ENCODE measurements around the gene GCFC2. TPM values are rescaled to one million over a fixed set of nuclear protein-coding genes. Genes with fewer than 3 reads are reported as not detected.

Gene GCFC2
- total and polyA plus RNA-seq, 9 of the 15 experiments (the other 6 are each of a cell fraction or from before 2014, with no cell fraction given): 10.5 to 40.6 (median 23.0) TPM

DNA sequence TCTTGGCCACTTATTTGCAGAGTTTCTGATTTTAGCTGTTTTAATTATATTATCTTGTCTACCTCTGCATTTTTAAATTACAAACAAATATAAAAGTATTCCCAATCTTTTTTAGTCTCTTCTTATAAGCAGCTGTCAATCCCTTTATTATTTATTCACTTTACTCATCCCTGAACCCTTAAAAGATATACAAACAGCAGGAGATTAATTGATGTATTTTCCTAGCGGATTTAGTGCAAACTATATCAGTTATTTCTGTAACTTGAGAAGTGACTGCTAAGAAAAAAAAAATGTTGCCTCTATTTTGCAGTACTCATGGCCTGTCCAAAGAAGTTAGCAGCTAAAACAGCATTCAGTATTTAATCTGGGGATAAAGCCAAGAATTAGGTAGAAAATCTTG is 42.1 kb upstream of the GCFC2 start:
- no peak for DNase-seq (ENCODE audit: extremely low read depth in 1 of 4, low spot score in 3 of 4)
- ChIA-PET CTCF (ENCODE audit: low intra/inter-chr PET ratio) (no interaction called here), POLR2A (no interaction called here)
- no TSS peak for BruUV-seq (replicated peaks)
- ATAC-seq: no peak
- no peaks in the 10 kb centered on the region for H3K9me1 ChIP-seq (ENCODE audit: control insufficient read depth, insufficient read depth, low read length)
- H3K4me2 ChIP-seq (ENCODE audit: insufficient read depth, low read length): no peak overlapping the region
- H3K9ac ChIP-seq (ENCODE audit: insufficient read depth in 1 of 2, low read depth in 2 of 2, low read length in 2 of 2): no peak overlapping the region
- no peaks in the 10 kb centered on the region for H3K79me2 ChIP-seq (ENCODE audit: control insufficient read depth, insufficient read depth, low read length)
- in situ Hi-C loops (cut with MboI) (no loop called here), intact Hi-C loops (cut with micrococcal nuclease) (no loop called here)
- H3K4me1 ChIP-seq (replicated peaks in 1 of 2; ENCODE audit: control insufficient read depth in 2 of 2, insufficient read depth in 2 of 2, low read length in 2 of 2): no peaks in the 10 kb centered on the region
- 0% methylated on average over 1 of the region's 1 CpG for WGBS (ENCODE audit: insufficient coverage, low coverage, missing lambda C conversion rate)
- FAIRE-seq: no peak
- TF ChIP-seq NFATC3 (IDR thresholded peaks at IDR 0.05) (no peak), EGR1 (conservative IDR thresholded peaks at IDR 0.05) (no peak), TFAP4 (CRISPR knock-in tag; IDR thresholded peaks at IDR 0.05; ENCODE audit: borderline replicate concordance) (no peak), BRD9 (IDR thresholded peaks at IDR 0.05; ENCODE audit: low read depth, partially characterized antibody) (no peak), HMGN3 (IDR thresholded peaks at IDR 0.05; ENCODE audit: borderline replicate concordance, extremely low read depth, insufficient read length, low read depth, low read length) (no peak), ZKSCAN3 (CRISPR knock-in tag; IDR thresholded peaks at IDR 0.05) (no peak), NFYB (IDR thresholded peaks at IDR 0.05; ENCODE audit: extremely low read depth, insufficient read length) (no peak), PTBP1 (IDR thresholded peaks at IDR 0.05; ENCODE audit: low read depth, low read length) (no peak)
- no peaks in the 10 kb centered on the region for H3K27me3 ChIP-seq (ENCODE audit: control insufficient read depth in 2 of 2, insufficient read depth in 2 of 2, low read length in 2 of 2)
- H4K20me1 ChIP-seq (replicated peaks; ENCODE audit: control insufficient read depth, insufficient read depth, low read length): no peaks in the 10 kb centered on the region
- no peaks in the 10 kb centered on the region for H3K36me3 ChIP-seq (ENCODE audit: control insufficient read depth, insufficient read depth, low read length)
- H3K9me3 ChIP-seq (replicated peaks; ENCODE audit: control insufficient read depth, insufficient read depth, low read depth, low read length): no peaks in the 10 kb centered on the region
- no peak overlapping the region for H3K27ac ChIP-seq (ENCODE audit: extremely low read depth, low read depth, low read length)
- H3K4me3 ChIP-seq: no peak overlapping the region
- no peak overlapping the region for H2AFZ ChIP-seq (ENCODE audit: low read depth, low read length)

Measured in K562 (cell line).